ENCODE data around the gene TPST2. TPM values are rescaled to one million over a fixed set of nuclear protein-coding genes. Genes with fewer than 3 reads are reported as not detected.

Gene TPST2
- total RNA-seq, 1 donor from 2014 or later: 11.0 TPM

DNA sequence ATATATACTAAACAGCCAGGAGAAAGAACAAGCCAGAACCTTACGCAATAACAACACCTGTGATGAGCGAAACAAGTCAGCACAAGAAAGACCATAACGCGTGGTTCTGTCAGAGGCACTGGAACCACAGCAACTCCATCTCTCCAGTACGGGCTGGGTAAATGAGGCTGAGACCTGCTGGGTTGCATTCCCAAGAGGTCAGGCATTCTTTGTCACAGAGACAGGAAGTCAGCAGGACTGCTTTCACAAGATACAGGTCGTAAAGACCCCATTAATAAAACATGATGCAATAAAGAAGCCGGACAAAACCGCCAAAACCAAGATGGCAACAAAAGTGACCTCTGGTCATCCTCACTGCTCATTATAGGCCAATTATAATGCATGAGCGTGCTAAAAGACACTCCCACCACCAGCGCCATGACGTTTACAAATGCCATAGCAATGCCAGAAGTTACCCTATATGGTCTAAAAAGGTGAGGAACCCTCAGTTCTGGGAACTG is 21.7 kb downstream of the TPST2 start:
- no peak overlapping the region for H3K4me3 Mint-ChIP-seq
- ChIA-PET POLR2A (no interaction called here), CTCF (no interaction called here)
- no peak overlapping the region for H3K27ac Mint-ChIP-seq
- no peaks in the 10 kb centered on the region for H3K9me3 Mint-ChIP-seq
- peaks cover 25% of the 10 kb centered on the region for H3K4me1 Mint-ChIP-seq
- no peak for ATAC-seq (ENCODE audit: low read depth)
- TF ChIP-seq CTCF (IDR thresholded peaks at IDR 0.05): no peak
- peaks cover 4% of the 10 kb centered on the region for H3K36me3 Mint-ChIP-seq (ENCODE audit: low read depth)
- intact Hi-C loops (cut with micrococcal nuclease): no loop called here
- no peak for DNase-seq
- H3K27me3 Mint-ChIP-seq: no peaks in the 10 kb centered on the region

GRCh38 chr22:26567610-26568009 is 22.3 kb downstream of the TPST2 start:
- Mint-ChIP-seq H3K4me1 (peaks cover 18% of the 10 kb centered on the region), H3K36me3 (ENCODE audit: low read depth) (peaks cover 4% of the 10 kb centered on the region), H3K27me3 (no peaks in the 10 kb centered on the region), H3K27ac (no peak overlapping the region), H3K9me3 (no peaks in the 10 kb centered on the region), H3K4me3 (no peak overlapping the region)
- ATAC-seq (ENCODE audit: low read depth): no peak
- POLR2A ChIA-PET: no interaction called here
- no peak for DNase-seq
- intact Hi-C loops (cut with micrococcal nuclease): no loop called here
- TF ChIP-seq CTCF (IDR thresholded peaks at IDR 0.05): no peak
- CTCF ChIA-PET: no interaction called here

DNA sequence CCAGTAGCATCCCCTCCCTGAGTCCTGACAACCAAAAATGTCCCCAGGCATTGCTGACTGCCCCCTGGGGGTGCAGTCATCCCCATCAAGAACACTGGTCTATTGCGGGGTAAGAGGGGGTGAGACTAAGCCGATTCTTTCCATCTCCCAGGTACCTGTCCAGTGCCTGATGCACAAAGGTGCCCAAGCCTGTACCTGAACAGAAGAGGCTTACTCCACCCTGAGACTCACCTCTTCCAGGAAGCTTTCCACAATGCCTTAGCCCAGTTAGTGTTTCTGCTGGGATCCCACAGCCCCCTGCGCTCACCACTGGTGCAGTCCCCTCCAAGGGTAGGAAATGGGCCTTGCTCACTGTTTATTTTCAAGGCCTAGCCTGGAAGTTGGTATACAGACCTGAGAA is 22.9 kb downstream of the TPST2 start:
- no peaks in the 10 kb centered on the region for H3K27me3 Mint-ChIP-seq
- H3K4me3 Mint-ChIP-seq: no peak overlapping the region
- intact Hi-C loops (cut with micrococcal nuclease): no loop called here
- peaks cover 4% of the 10 kb centered on the region for H3K36me3 Mint-ChIP-seq (ENCODE audit: low read depth)
- ChIA-PET CTCF (no interaction called here), POLR2A (interaction anchor here (0.6 kb wide), 1 partner anchor 134 kb away, joined by 4 read pairs; no protein-coding TSS in a partner anchor)
- H3K27ac Mint-ChIP-seq: no peak overlapping the region
- H3K9me3 Mint-ChIP-seq: no peaks in the 10 kb centered on the region
- peaks cover 15% of the 10 kb centered on the region for H3K4me1 Mint-ChIP-seq
- no peak for TF ChIP-seq CTCF (IDR thresholded peaks at IDR 0.05)
- DNase-seq (no peak), ATAC-seq (ENCODE audit: low read depth) (no peak)

DNA sequence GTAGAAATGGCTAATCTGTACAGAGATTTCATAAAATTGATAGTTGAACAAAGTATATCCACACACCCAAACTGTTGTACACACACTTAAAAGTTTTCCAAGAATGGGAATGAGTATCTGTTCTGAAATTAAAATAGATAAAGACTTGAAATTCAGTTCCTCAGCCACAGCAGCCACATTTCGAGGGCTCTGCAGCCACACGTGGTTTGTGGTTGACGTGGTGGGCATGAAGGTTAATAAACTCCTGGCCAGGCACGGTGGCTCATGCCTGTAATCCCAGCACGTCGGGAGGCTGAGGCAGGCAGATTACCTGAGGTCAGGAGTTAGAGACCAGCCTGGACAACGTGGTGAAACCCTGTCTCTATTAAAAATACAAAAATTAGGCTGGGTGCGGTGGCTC is 24.0 kb downstream of the TPST2 start:
- TF ChIP-seq CTCF (IDR thresholded peaks at IDR 0.05): no peak
- intact Hi-C loops (cut with micrococcal nuclease): no loop called here
- H3K4me1 Mint-ChIP-seq: peaks cover 11% of the 10 kb centered on the region
- no peak overlapping the region for H3K27ac Mint-ChIP-seq
- no peaks in the 10 kb centered on the region for H3K9me3 Mint-ChIP-seq
- no peak overlapping the region for H3K4me3 Mint-ChIP-seq
- H3K36me3 Mint-ChIP-seq (ENCODE audit: low read depth): peaks cover 4% of the 10 kb centered on the region
- CTCF ChIA-PET: no interaction called here
- POLR2A ChIA-PET: no interaction called here
- no peak for DNase-seq
- ATAC-seq (ENCODE audit: low read depth): no peak
- no peaks in the 10 kb centered on the region for H3K27me3 Mint-ChIP-seq

- ATAC-seq (ENCODE audit: low read depth): no peak
- H3K9me3 Mint-ChIP-seq: no peaks in the 10 kb centered on the region
- ChIA-PET CTCF (no interaction called here), POLR2A (no interaction called here)
- H3K27ac Mint-ChIP-seq: no peak overlapping the region
- intact Hi-C loops (cut with micrococcal nuclease): no loop called here
- H3K4me3 Mint-ChIP-seq: no peak overlapping the region
- no peaks in the 10 kb centered on the region for H3K27me3 Mint-ChIP-seq
- H3K36me3 Mint-ChIP-seq (ENCODE audit: low read depth): peaks cover 4% of the 10 kb centered on the region
- peaks cover 6% of the 10 kb centered on the region for H3K4me1 Mint-ChIP-seq
- no peak for TF ChIP-seq CTCF (IDR thresholded peaks at IDR 0.05)
- DNase-seq: no peak
Observed at GRCh38 chr22:26565181-26565580, 24.8 kb downstream of the TPST2 start.
